Smooth muscle cell of the brain vasculature (primary cell): ENCODE data around the gene MPDZ.

Experiments used
- DNase-seq: peaks from one replicate; pipeline ENCODE4 v3.0.0-alpha.2; 2012; ENCODE audit warnings: low read depth, low spot score

The MPDZ gene

GRCh38 chr9:13186774-13187173 lies 92.7 kb downstream of the MPDZ start:
- DNase-seq = no peak

DNA sequence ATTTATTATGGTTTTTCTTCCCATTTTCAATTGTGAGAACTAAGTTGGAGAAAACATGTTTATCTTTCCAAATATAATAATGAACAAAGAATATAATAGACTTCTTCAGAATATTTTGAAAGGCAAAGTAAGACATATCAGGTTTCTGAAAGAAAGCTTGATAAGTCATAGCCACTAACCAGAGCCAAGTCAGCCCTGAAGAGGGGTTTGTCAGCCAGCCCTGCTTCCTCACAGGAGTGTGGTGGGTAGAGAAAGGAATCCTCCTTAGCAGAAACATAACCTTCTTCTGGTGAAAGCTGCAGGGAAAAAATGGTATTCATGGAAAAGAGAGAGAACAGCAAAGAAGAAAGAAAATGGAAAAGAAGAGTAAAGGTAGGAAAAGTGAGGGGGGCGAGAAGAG lies 93.4 kb downstream of the MPDZ start:
- DNase-seq = no peak

- DNase-seq = no peak
Measured at GRCh38 chr9:13181652-13182051, 97.8 kb downstream of the MPDZ start.

- no peak for DNase-seq
Measured at GRCh38 chr9:13179257-13179656, 100.2 kb downstream of the MPDZ start.

GRCh38 chr9:13175732-13176131 lies 103.8 kb downstream of the MPDZ start:
- no peak for DNase-seq

- DNase-seq = no peak
Measured at GRCh38 chr9:13174906-13175639, 104.4 kb downstream of the MPDZ start.

DNA sequence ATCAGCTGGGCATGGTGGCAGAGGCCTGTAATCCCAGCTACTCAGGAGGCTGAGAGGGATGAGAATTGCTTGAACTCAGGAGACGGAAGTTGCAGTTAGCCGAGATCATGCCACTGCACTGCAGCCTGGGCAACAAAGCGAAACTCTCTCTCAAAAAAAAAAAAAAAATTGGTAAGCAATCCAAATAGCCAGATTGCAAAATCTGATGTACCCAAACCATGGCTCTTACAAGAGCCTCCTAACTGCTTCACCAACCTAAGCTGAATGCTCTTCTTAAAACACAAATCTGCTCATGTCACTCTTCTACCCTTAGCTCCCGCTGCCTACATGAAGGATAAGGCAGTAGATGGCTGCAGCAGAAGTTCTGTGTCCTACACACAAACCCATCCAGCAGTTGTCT lies 105.9 kb downstream of the MPDZ start:
- DNase-seq = no peak

GRCh38 chr9:13171261-13171660 lies 108.2 kb downstream of the MPDZ start:
- no peak for DNase-seq

- no peak for DNase-seq
Measured at GRCh38 chr9:13166996-13167395, 112.5 kb downstream of the MPDZ start.

- DNase-seq = no peak
Measured at GRCh38 chr9:13165956-13166355, 113.5 kb downstream of the MPDZ start.

DNA sequence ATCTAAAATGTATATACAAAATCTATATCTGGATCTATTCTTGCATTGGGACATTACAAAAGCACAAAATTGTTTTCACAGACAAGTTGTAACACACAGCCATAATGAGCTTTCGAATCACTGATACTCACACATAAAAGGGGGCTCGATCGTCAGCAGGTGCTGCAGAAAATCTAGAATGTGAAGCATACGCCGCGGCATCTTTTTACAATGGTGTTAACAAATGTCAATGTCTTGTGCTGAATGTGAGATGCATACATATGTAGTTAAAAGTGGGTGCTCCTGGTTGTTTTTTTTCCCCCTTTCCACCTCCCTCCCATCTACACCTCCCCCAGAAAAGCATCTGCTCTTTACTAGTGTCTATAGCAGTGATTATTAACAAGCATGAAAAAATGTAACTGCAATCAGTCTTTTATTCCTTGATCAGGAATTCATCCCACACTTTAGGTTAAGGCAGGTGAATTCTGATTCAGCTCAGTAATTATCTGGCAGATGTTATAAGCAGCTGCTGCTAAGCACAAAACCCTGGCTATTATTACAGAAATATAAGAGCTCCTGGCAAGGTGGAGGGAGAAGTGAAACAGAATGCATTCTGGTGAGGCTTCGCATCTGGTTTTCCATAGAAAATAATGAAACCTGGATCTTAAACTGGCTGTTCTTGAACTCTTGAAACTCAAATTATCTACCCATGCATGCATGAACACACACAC lies 114.1 kb downstream of the MPDZ start:
- DNase-seq = no peak

DNA sequence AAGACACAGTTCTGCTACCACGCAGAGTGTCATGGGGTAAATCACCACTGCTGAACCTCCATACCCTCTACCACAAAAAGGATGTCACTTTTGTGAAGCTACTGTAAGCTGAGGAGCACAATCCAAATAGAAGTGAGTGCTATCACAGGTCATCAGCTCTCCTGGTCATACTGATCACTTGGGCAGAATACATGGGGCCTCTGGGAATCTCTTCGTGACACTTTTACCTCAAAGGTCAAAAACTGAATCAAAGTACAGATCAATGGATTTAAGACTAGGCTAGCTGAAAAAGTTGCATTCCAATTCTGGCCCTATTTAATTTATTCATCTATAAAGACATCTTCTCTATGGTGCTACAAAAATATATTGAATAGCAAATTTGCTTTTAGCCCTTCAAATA lies 115.5 kb downstream of the MPDZ start:
- no peak for DNase-seq

GRCh38 chr9:13163287-13163686 lies 116.2 kb downstream of the MPDZ start:
- no peak for DNase-seq

DNA sequence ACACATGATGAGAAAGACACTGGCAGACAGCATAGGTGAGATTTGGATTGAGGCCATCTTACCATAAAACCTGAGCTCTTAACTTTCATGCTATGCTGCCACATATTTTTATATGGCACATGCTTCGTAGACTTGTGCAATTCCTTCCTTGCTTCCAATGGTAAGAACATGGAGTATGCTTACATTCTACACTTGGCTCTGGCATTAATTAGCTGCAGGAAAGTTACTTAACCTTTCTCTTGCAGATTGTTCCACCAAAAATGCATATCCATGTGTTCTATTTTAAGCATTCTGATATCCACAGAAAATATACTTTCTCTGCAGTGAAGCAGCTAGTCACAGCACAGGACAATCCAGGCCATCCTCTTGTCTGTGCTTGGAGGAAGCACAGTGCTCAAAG lies 119.4 kb downstream of the MPDZ start:
- no peak for DNase-seq

DNA sequence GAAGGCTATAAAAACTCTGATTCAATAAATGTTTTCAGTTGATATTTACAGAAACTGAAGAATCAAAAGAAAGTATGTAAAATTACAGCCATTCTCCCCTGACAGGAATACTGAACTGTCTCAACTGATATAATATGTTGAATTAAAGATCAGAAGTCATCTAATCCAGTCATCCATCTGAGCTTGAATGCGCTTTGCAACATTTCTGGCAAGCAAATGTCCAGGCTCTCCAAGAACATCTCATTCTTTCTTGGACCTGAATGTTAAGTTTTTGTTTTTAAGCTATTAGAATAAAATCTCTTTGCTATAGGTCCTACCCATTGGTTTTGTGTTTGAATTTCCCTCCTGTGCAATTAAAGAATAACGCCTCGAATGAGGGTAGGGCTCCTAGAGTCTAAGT lies 120.5 kb downstream of the MPDZ start:
- DNase-seq = no peak

GRCh38 chr9:13151489-13151888 lies 128.0 kb downstream of the MPDZ start:
- no peak for DNase-seq

- no peak for DNase-seq
Measured at GRCh38 chr9:13149454-13149853, 130.0 kb downstream of the MPDZ start.

DNA sequence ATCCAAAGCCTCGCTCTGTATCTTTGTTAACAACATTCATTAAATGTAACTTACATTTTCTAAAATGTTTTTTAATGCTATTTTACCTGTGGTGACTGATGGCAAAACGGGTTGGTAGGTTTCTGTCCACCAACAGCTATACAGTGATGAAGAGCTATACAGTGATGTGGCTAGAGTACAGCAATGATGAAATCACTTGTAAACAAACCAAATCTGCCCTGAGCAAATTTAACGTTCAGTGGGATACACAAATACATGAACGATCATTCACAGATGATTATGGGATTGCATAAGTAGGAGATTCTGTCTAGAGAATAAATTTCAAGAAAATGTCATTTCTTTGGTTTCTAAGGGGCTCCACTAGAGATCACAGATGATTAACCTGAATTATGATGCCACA lies 132.7 kb downstream of the MPDZ start:
- DNase-seq = no peak

GRCh38 chr9:13145340-13145739 lies 134.2 kb downstream of the MPDZ start:
- DNase-seq = no peak

DNA sequence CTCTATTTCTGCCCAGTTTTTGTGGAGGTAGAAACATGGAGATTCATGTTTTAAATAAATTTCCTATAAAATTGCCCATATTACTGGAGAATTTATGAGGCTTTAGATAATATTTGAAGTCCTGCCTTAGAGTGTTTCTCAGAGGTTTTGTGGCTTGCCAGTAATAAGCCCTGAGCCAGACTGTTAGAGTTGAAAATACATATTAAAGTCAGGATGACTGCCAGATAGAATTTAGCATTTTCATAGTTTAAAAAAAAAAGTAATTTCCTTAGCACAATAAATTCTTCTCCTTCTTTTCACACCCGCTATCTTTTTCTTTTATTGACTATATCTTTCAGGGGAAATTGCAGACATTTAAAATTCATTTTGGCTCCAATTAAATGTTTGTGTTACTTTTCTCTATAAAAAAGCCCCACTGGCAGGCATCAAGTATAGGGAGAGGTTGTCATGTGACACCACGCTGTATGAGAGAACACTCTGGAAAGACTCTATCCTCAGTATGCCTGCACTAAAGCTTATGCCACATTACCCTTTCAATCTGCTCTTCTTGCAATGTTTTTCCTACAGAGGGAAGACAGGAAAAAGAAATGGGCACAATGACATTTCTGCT lies 135.2 kb downstream of the MPDZ start:
- no peak for DNase-seq

DNA sequence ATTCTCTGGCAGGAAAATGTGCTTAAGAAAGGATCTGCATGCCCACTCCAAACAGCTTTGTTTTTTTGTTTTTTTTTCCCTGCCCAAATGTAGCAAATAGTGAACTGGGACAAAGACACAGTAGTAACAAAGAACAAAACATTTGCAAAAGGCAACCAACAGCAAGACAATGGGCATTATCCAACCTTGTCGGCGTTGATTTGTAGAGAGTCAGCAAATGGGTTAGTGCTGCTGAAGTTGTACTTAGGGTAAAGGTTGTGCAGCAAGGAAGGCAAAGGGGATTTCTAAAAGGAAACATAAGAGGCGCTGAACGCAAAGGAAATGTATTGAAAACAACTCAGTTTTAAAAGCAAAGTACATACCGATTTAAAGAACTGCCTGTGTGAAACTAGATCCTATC lies 136.2 kb downstream of the MPDZ start:
- DNase-seq = no peak

- no peak for DNase-seq
Measured at GRCh38 chr9:13142776-13143175, 136.7 kb downstream of the MPDZ start.

- no peak for DNase-seq
Measured at GRCh38 chr9:13141629-13142028, 137.9 kb downstream of the MPDZ start.
